ENCODE data around the gene BSN. TPM values are rescaled to one million over a fixed set of nuclear protein-coding genes. Genes with fewer than 3 reads are reported as not detected.

Gene BSN
- total RNA-seq, 4 donors from 2014 or later, result 0.04 to 0.36 (median 0.14) TPM

- intact Hi-C loops (cut with DNase I; ENCODE audit: low total_unique reads), result no loop called here
Measured at GRCh38 chr3:49636883-49637609, 82.8 kb downstream of the BSN start.

GRCh38 chr3:49638445-49638844 lies 84.2 kb downstream of the BSN start:
- intact Hi-C loops (cut with DNase I; ENCODE audit: low total_unique reads), result no loop called here
- no peak for DNase-seq (ENCODE audit: low spot score in 2 of 2)
- no peak overlapping the region for H3K4me3 ChIP-seq (ENCODE audit: low read depth, poor library complexity, severe bottlenecking)
- TF ChIP-seq CTCF (IDR thresholded peaks at IDR 0.05) (no peak), POLR2A (IDR thresholded peaks at IDR 0.05) (no peak)
- 31 to 46% methylated on average over 8 of the region's 8 CpGs for WGBS, 2 donors

More at GRCh38 chr3:49636883-49637609, 82.8 kb downstream of the BSN start:
- no peak overlapping the region for H3K4me3 ChIP-seq (ENCODE audit: low read depth, poor library complexity, severe bottlenecking)
- TF ChIP-seq CTCF (IDR thresholded peaks at IDR 0.05), result no peak
- no peak for TF ChIP-seq POLR2A (IDR thresholded peaks at IDR 0.05)
- 44 to 62% methylated on average over 7 of the region's 7 CpGs for WGBS, 2 donors
- DNase-seq (ENCODE audit: low spot score in 2 of 2), result no peak

- TF ChIP-seq CTCF (IDR thresholded peaks at IDR 0.05) (no peak), POLR2A (IDR thresholded peaks at IDR 0.05) (no peak)
- intact Hi-C loops (cut with DNase I; ENCODE audit: low total_unique reads), result no loop called here
- no peak overlapping the region for H3K4me3 ChIP-seq (ENCODE audit: low read depth, poor library complexity, severe bottlenecking)
- DNase-seq (ENCODE audit: low spot score in 2 of 2), result no peak
- WGBS, 2 donors, result 50 to 71% methylated on average over 2 of the region's 2 CpGs
Measured at GRCh38 chr3:49639551-49639950, 85.3 kb downstream of the BSN start.

- no peak overlapping the region for H3K4me3 ChIP-seq (ENCODE audit: low read depth, poor library complexity, severe bottlenecking)
- no peak for TF ChIP-seq CTCF (IDR thresholded peaks at IDR 0.05)
- TF ChIP-seq POLR2A (IDR thresholded peaks at IDR 0.05), result no peak
- no peak for DNase-seq (ENCODE audit: low spot score in 2 of 2)
- intact Hi-C loops (cut with DNase I; ENCODE audit: low total_unique reads), result no loop called here
- 71 to 73% methylated on average over 7 of the region's 7 CpGs for WGBS, 2 donors
Measured at GRCh38 chr3:49641292-49641691, 87.0 kb downstream of the BSN start.

- H3K4me3 ChIP-seq (ENCODE audit: low read depth, poor library complexity, severe bottlenecking), result no peak overlapping the region
- TF ChIP-seq CTCF (IDR thresholded peaks at IDR 0.05) (no peak), POLR2A (IDR thresholded peaks at IDR 0.05) (no peak)
- 92 to 97% methylated on average over 8 to 11 of the region's 14 CpGs for WGBS, 2 donors
- no peak for DNase-seq (ENCODE audit: low spot score in 2 of 2)
- intact Hi-C loops (cut with DNase I; ENCODE audit: low total_unique reads), result no loop called here
Measured at GRCh38 chr3:49641921-49642707, 87.8 kb downstream of the BSN start.
